Gastrocnemius medialis (tissue), 4 donors: ENCODE data around the gene RPL6. TPM values are rescaled to one million over a fixed set of nuclear protein-coding genes. Genes with fewer than 3 reads are reported as not detected.
"Not testable (repeated sequence)": the region's sequence is repeated elsewhere in the genome, so short reads cannot be mapped to it uniquely, and the experiment has no call there.

Source experiments
- ATAC-seq, 2 donors: fragments of 150-250 bp; one replicate each; pipeline ENCODE4 v1.9.1; 2016
- DNase-seq, 2 donors: peaks; one replicate each; pipeline ENCODE4 v3.0.0-alpha.2; 2019
- H3K27ac ChIP-seq, 4 donors: fragments of 200-600 bp; sonication (generic); 1 replicate in 1 of 4; 2 replicates in 3 of 4; pipeline ENCODE4 v1.5.1; 2016 to 2018; ENCODE audit warnings: mild to moderate bottlenecking in 2 of 4, moderate library complexity in 1 of 4
- H3K27me3 ChIP-seq, 3 donors: fragments of 200-600 bp; sonication (generic) in 2 of 3; 1 replicate in 1 of 3; 2 replicates in 2 of 3; pipeline versions ENCODE4 v1.5.1 to v1.6.0; 2016 to 2019; ENCODE audit warnings: mild to moderate bottlenecking in 1 of 3, moderate library complexity in 1 of 3
- H3K36me3 ChIP-seq, 2 donors: fragments of 200-600 bp; sonication (generic) in 1 of 2; one replicate each; pipeline ENCODE4 v1.5.1; 2017 to 2018
- H3K4me1 ChIP-seq, 2 donors: fragments of 200-600 bp; sonication (generic) in 1 of 2; one replicate each; pipeline ENCODE4 v1.5.1; 2016 to 2017; ENCODE audit warnings: mild to moderate bottlenecking in 2 of 2
- H3K4me3 ChIP-seq, 4 donors: fragments of 200-600 bp; sonication (generic) in 3 of 4; 1 replicate in 1 of 4; 2 replicates in 3 of 4; pipeline ENCODE4 v1.5.1; 2016 to 2019; ENCODE audit warnings: mild to moderate bottlenecking in 2 of 4
- H3K9me3 ChIP-seq, 3 donors: fragments of 200-600 bp; sonication (generic) in 2 of 3; 1 replicate in 1 of 3; 2 replicates in 2 of 3; pipeline ENCODE4 v1.5.1; 2016 to 2019
- CTCF ChIP-seq, 5 experiments: fragments of 450-650 bp in 3 of 5; fragments of 200-600 bp in 2 of 5; sonication (generic) in 2 of 5; IDR thresholded peaks in 4 of 5; conservative IDR thresholded peaks in 1 of 5; 1 replicate in 4 of 5; 2 replicates in 1 of 5; pipeline ENCODE4 v1.5.1; 2016 to 2019; ENCODE audit warnings: antibody characterized with exemption in 5 of 5, mild to moderate bottlenecking in 3 of 5, moderate library complexity in 3 of 5
- POLR2A ChIP-seq, 2 donors: fragments of 450-650 bp; IDR thresholded peaks; one replicate each; pipeline ENCODE4 v1.6.1; 2017; ENCODE audit warnings: antibody characterized with exemption in 2 of 2, mild to moderate bottlenecking in 2 of 2, moderate library complexity in 2 of 2
- in situ Hi-C, 4 donors: fragments of 200-750 bp; cut with MboI; loops; one replicate each; pipeline versions ENCODE4 v1.15.0 to v1.8.0; 2017; ENCODE audit warnings: low sequenced_read_pairs in 4 of 4
- intact Hi-C: fragments of 100-400 bp; cut with DNase I; formaldehyde crosslinking; loops from one replicate; pipeline ENCODE4 v1.15.1; 2023; ENCODE audit warnings: low total_unique reads
- total RNA-seq, 4 donors: library from RNA; depleted of rRNA; stranded (reverse); fragments of >200 nt; gene quantifications; one replicate each; pipeline versions ENCODE4 v1.1.0 to v1.2.3, GENCODE V29; 2016

Gene RPL6
- total RNA-seq, 4 donors from 2014 or later, result 915 to 1,203 (median 1,138) TPM

GRCh38 chr12:112406519-112407488 lies 2.6 kb downstream of the RPL6 start:
- H3K27me3 ChIP-seq, result no peaks in the 10 kb centered on the region
- peak overlapping the region in 1 of 4 donors; percentile 92 for H3K27ac ChIP-seq
- in situ Hi-C loops (loop anchor here in 1 of 4 donors (25.0 kb wide), 1 partner anchor 295 kb away; the partner anchor contains the start of gene NAA25), intact Hi-C loops (no loop called here)
- DNase-seq, result no peak
- no peak for ATAC-seq
- TF ChIP-seq CTCF (IDR thresholded peaks at IDR 0.05 in 4 of 5, conservative IDR thresholded peaks at IDR 0.05 in 1 of 5) (no peak), POLR2A (IDR thresholded peaks at IDR 0.05) (no peak)
- H3K4me1 ChIP-seq, result peaks cover 17 to 18% of the 10 kb centered on the region in 2 donors
- no peak overlapping the region for H3K4me3 ChIP-seq
- peaks cover 0 to 42% of the 10 kb centered on the region in 2 donors for H3K36me3 ChIP-seq
- no peaks in the 10 kb centered on the region for H3K9me3 ChIP-seq

- no peaks in the 10 kb centered on the region for H3K27me3 ChIP-seq
- intact Hi-C loops (no loop called here), in situ Hi-C loops (loop anchor here in 1 of 4 donors (25.0 kb wide), 1 partner anchor 290 kb away; the partner anchor contains the start of gene NAA25)
- H3K4me3 ChIP-seq, result no peak overlapping the region
- H3K27ac ChIP-seq, result no peak overlapping the region
- no peak for DNase-seq
- no peaks in the 10 kb centered on the region for H3K9me3 ChIP-seq
- peaks cover 0 to 29% of the 10 kb centered on the region in 2 donors for H3K36me3 ChIP-seq
- no peak for ATAC-seq
- no peaks in the 10 kb centered on the region for H3K4me1 ChIP-seq
- no peak for TF ChIP-seq CTCF (IDR thresholded peaks at IDR 0.05 in 4 of 5, conservative IDR thresholded peaks at IDR 0.05 in 1 of 5)
- TF ChIP-seq POLR2A (IDR thresholded peaks at IDR 0.05), result no peak
These were observed 7.4 kb downstream of the RPL6 start for GRCh38 chr12:112401903-112402498.

- in situ Hi-C loops, result loop anchor here in 1 of 4 donors (25.0 kb wide), 1 partner anchor 289 kb away; the partner anchor contains the start of gene NAA25
- TF ChIP-seq CTCF (IDR thresholded peaks at IDR 0.05 in 4 of 5, conservative IDR thresholded peaks at IDR 0.05 in 1 of 5), result no peak
- TF ChIP-seq POLR2A (IDR thresholded peaks at IDR 0.05), result no peak
- Histone ChIP-seq H3K27me3 (no peaks in the 10 kb centered on the region), H3K4me1 (no peaks in the 10 kb centered on the region), H3K27ac (no peak overlapping the region), H3K9me3 (no peaks in the 10 kb centered on the region), H3K36me3 (peaks cover 0 to 20% of the 10 kb centered on the region in 2 donors), H3K4me3 (no peak overlapping the region)
- ATAC-seq (no peak), DNase-seq (no peak)
- intact Hi-C loops, result no loop called here
These were observed 8.4 kb downstream of the RPL6 start for GRCh38 chr12:112401054-112401453.

GRCh38 chr12:112393328-112393727 lies 16.1 kb downstream of the RPL6 start:
- in situ Hi-C loops, result loop anchor here in 3 of 4 donors (10.0 to 25.0 kb wide), 3 partner anchors 106 to 181 kb away; no protein-coding TSS in a partner anchor
- no peak for ATAC-seq
- TF ChIP-seq POLR2A (IDR thresholded peaks at IDR 0.05) (no peak), CTCF (IDR thresholded peaks at IDR 0.05 in 4 of 5, conservative IDR thresholded peaks at IDR 0.05 in 1 of 5) (no peak)
- Histone ChIP-seq H3K4me1 (no peaks in the 10 kb centered on the region), H3K9me3 (no peaks in the 10 kb centered on the region), H3K36me3 (no peaks in the 10 kb centered on the region), H3K27me3 (no peaks in the 10 kb centered on the region), H3K27ac (peak overlapping the region in 1 of 4 donors; percentile 30), H3K4me3 (no peak overlapping the region)
- intact Hi-C loops, result no loop called here
- no peak for DNase-seq

- H3K27me3 ChIP-seq, H3K36me3 ChIP-seq, H3K27ac ChIP-seq, ATAC-seq, DNase-seq, H3K9me3 ChIP-seq, H3K4me3 ChIP-seq, H3K4me1 ChIP-seq: not testable (repeated sequence)
- intact Hi-C loops (loop anchor here (10.0 kb wide), 1 partner anchor 265 kb away; the partner anchor contains the start of gene TRAFD1), in situ Hi-C loops (loop anchor here (10.0 to 25.0 kb wide), 4 partner anchors 103 to 445 kb away; no protein-coding TSS in a partner anchor)
These were observed 19.3 kb downstream of the RPL6 start for GRCh38 chr12:112389922-112390654.
